ENCODE data around the gene KIF1B.

Gene KIF1B

GRCh38 chr1:10309243-10310011, 99.1 kb downstream of the KIF1B start:
- intact Hi-C loops (cut with DNase I; ENCODE audit: low total_unique reads), result no loop called here
- Histone ChIP-seq H3K4me3 (no peak overlapping the region), H3K36me3 (peaks cover 14 to 19% (median 16%) of the 10 kb centered on the region in 3 donors), H3K4me1 (no peaks in the 10 kb centered on the region), H3K27me3 (no peaks in the 10 kb centered on the region), H3K9me3 (no peaks in the 10 kb centered on the region), H3K27ac (no peak overlapping the region)
- no peak for DNase-seq
- TF ChIP-seq, protein P1, sequence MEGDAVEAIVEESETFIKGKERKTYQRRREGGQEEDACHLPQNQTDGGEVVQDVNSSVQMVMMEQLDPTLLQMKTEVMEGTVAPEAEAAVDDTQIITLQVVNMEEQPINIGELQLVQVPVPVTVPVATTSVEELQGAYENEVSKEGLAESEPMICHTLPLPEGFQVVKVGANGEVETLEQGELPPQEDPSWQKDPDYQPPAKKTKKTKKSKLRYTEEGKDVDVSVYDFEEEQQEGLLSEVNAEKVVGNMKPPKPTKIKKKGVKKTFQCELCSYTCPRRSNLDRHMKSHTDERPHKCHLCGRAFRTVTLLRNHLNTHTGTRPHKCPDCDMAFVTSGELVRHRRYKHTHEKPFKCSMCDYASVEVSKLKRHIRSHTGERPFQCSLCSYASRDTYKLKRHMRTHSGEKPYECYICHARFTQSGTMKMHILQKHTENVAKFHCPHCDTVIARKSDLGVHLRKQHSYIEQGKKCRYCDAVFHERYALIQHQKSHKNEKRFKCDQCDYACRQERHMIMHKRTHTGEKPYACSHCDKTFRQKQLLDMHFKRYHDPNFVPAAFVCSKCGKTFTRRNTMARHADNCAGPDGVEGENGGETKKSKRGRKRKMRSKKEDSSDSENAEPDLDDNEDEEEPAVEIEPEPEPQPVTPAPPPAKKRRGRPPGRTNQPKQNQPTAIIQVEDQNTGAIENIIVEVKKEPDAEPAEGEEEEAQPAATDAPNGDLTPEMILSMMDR (IDR thresholded peaks at IDR 0.05), result no peak

GRCh38 chr1:10316752-10317151, 106.4 kb downstream of the KIF1B start:
- H3K4me1 ChIP-seq, result no peaks in the 10 kb centered on the region
- no peak overlapping the region for H3K27ac ChIP-seq
- H3K9me3 ChIP-seq, result no peaks in the 10 kb centered on the region
- H3K4me3 ChIP-seq, result no peak overlapping the region
- intact Hi-C loops (cut with DNase I; ENCODE audit: low total_unique reads), result no loop called here
- H3K36me3 ChIP-seq, result peaks cover 0 to 12% (median 3%) of the 10 kb centered on the region in 3 donors
- no peak for DNase-seq
- no peaks in the 10 kb centered on the region for H3K27me3 ChIP-seq
- TF ChIP-seq, protein P1 (IDR thresholded peaks at IDR 0.05), result no peak

DNA sequence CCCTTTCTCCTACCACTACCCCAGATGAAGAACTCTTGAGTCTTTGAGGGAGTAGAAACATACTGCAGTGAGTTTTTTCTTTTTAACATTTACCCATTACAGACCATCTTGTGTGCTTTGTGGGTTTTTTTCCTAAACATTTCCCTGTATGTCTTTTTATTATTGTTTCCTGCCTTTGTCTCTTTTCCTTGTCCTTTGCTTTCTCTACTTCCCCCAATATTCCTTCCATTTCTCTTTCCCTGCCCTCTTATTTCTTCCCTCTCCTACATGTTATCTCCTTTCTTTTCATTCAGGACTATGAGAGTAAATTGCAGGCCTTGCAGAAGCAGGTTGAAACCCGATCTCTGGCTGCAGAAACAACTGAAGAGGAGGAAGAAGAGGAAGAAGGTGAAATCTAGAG, 109.4 kb downstream of the KIF1B start:
- intact Hi-C loops (cut with DNase I; ENCODE audit: low total_unique reads), result no loop called here
- TF ChIP-seq, protein P1 (IDR thresholded peaks at IDR 0.05), result no peak
- H3K36me3 ChIP-seq, result peaks cover 19 to 21% (median 21%) of the 10 kb centered on the region in 3 donors

DNA sequence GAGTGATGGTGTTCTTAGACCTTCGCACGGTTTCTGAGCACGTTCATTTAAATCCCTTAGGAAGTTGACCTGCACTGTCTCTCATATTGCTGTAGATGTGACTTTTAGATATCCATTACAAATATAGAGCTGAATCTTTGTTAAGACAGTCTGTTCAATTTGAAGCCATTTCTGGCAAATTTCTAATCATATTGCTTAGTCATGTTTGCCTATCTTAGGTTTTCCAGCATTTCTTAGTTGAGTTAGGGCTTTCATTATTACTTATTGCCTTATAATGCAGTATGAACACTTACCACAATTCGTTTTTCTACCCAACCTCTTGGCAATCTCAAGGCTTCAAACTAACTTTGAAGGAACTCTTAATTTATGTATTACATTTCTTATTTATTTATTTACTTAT, 110.0 kb downstream of the KIF1B start:
- TF ChIP-seq, protein P1 (IDR thresholded peaks at IDR 0.05), result no peak
- Histone ChIP-seq H3K4me3 (no peak overlapping the region), H3K36me3 (peaks cover 23 to 27% (median 26%) of the 10 kb centered on the region in 3 donors), H3K4me1 (no peaks in the 10 kb centered on the region), H3K9me3 (no peaks in the 10 kb centered on the region), H3K27me3 (no peaks in the 10 kb centered on the region), H3K27ac (no peak overlapping the region)
- intact Hi-C loops (cut with DNase I; ENCODE audit: low total_unique reads), result no loop called here
- no peak for DNase-seq

More for the DNA sequence above, 109.4 kb downstream of the KIF1B start:
- Histone ChIP-seq H3K4me1 (no peaks in the 10 kb centered on the region), H3K4me3 (no peak overlapping the region), H3K9me3 (no peaks in the 10 kb centered on the region), H3K27ac (no peak overlapping the region), H3K27me3 (no peaks in the 10 kb centered on the region)
- DNase-seq, result no peak

- H3K9me3 ChIP-seq, result no peaks in the 10 kb centered on the region
- no peak overlapping the region for H3K27ac ChIP-seq
- no peak for DNase-seq
- TF ChIP-seq, protein P1 (IDR thresholded peaks at IDR 0.05), result no peak
- no peaks in the 10 kb centered on the region for H3K27me3 ChIP-seq
- H3K4me1 ChIP-seq, result no peaks in the 10 kb centered on the region
- intact Hi-C loops (cut with DNase I; ENCODE audit: low total_unique reads), result no loop called here
- H3K4me3 ChIP-seq, result no peak overlapping the region
- H3K36me3 ChIP-seq, result peaks cover 35 to 42% (median 36%) of the 10 kb centered on the region in 3 donors
Measured at GRCh38 chr1:10322821-10323220, 112.5 kb downstream of the KIF1B start.
